Large intestine (tissue), 3 donors: Measurements from ENCODE around the gene COL18A1. TPM values are rescaled to one million over a fixed set of nuclear protein-coding genes. Genes with fewer than 3 reads are reported as not detected.
A peak's percentile ranks its signal among the peaks of the same experiment; 100 is the strongest.

Experiments
- DNase-seq, 2 donors: peaks; one replicate each; pipeline versions ENCODE4 v3.0.0 to v3.0.0-alpha.2; 2013
- H3K27ac ChIP-seq: one replicate; pipeline ENCODE4 v1.5.1; 2013; ENCODE audit warnings: low read length
- H3K27me3 ChIP-seq: 2 replicates; pipeline ENCODE4 v1.6.1; 2013; ENCODE audit warnings: low read length; ENCODE audit not compliant: control insufficient read depth, insufficient read depth
- H3K36me3 ChIP-seq: 2 replicates; pipeline ENCODE4 v1.6.1; 2013; ENCODE audit warnings: low read length; ENCODE audit not compliant: control insufficient read depth, insufficient read depth
- H3K4me1 ChIP-seq: one replicate; pipeline ENCODE4 v1.6.1; 2013; ENCODE audit warnings: low read length; ENCODE audit not compliant: control insufficient read depth, insufficient read depth
- H3K4me3 ChIP-seq: one replicate; pipeline ENCODE4 v1.5.1; 2013; ENCODE audit warnings: low read length
- H3K9me3 ChIP-seq: one replicate; pipeline ENCODE4 v1.6.1; 2013; ENCODE audit warnings: mild to moderate bottlenecking, low read depth, low read length, moderate library complexity; ENCODE audit not compliant: control insufficient read depth
- WGBS: methylation state at CpG from one replicate; pipeline ENCODE4 v1.1.5; 2013; ENCODE audit warnings: low lambda C conversion rate; ENCODE audit not compliant: insufficient coverage; 5-methylcytosine and 5-hydroxymethylcytosine counted together
- polyA plus RNA-seq: library from polyadenylated mRNA; unstranded; fragments of 120-200 nt; gene quantifications from one replicate; pipeline ENCODE4 v1.2.1, GENCODE V29; 2013

Gene COL18A1
- polyA plus RNA-seq, 1 donor = 44.4 TPM

DNA sequence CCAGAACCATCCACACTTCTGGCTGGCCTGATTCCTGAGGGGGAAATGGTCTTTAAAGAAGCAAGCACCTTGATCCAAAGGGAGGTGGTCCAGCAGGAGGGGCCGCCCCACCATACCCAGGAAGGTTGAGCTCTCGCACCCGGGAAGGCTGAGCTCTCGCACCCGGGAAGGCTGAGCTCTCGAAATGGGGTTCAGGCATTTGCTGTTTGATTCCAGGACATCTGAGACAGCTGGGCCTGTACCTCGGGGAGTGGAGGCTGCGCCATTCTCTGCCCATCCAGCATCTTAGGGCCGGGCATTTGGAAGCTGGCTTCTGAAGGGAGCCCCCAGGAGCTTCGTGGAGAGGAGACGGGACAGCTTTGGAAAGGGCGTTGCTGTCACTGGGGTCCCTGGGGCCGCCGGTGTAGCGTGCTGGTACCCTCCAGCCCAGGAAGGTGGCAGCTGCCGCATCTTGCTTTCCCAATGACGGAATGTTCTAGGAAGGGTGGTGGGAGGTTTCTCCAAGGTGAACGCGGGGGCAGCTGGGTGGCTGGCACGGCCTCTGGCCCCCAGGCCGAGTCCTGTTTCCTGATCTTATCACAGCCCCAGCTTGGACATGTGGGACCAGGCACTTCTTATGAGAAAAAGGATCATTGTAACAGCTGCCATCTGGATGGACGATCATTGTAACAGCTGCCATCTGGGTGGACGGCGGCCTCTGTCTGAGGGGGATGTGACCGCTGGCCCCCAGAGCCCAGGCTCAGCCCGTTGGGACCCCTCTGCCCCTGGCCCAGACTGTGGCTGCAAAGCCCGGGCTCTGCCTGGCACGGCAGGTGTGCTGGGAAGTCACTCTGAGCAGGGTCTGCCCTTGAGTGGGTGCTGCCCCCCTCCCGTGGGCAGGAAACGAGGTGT, 61.6 kb downstream of the COL18A1 start:
- H3K27me3 ChIP-seq = no peaks in the 10 kb centered on the region
- peaks cover 6% of the 10 kb centered on the region for H3K9me3 ChIP-seq
- no peaks in the 10 kb centered on the region for H3K36me3 ChIP-seq
- peaks cover 26% of the 10 kb centered on the region for H3K4me1 ChIP-seq
- no peak overlapping the region for H3K4me3 ChIP-seq
- DNase-seq = no peak
- WGBS = no CpG with 5 or more reads among the region's 30 CpGs
- H3K27ac ChIP-seq = no peak overlapping the region

- no peak overlapping the region for H3K4me3 ChIP-seq
- no peak for DNase-seq
- H3K27me3 ChIP-seq = no peaks in the 10 kb centered on the region
- H3K36me3 ChIP-seq = no peaks in the 10 kb centered on the region
- H3K9me3 ChIP-seq = peaks cover 6% of the 10 kb centered on the region
- WGBS = no CpG with 5 or more reads among the region's 25 CpGs
- H3K4me1 ChIP-seq = peaks cover 33% of the 10 kb centered on the region
- no peak overlapping the region for H3K27ac ChIP-seq
Observed at GRCh38 chr21:45467221-45467779, 62.3 kb downstream of the COL18A1 start.

GRCh38 chr21:45468051-45468970, 63.3 kb downstream of the COL18A1 start:
- no peak for DNase-seq
- no peaks in the 10 kb centered on the region for H3K36me3 ChIP-seq
- peaks cover 8% of the 10 kb centered on the region for H3K9me3 ChIP-seq
- H3K4me1 ChIP-seq = peaks cover 38% of the 10 kb centered on the region
- H3K27me3 ChIP-seq = no peaks in the 10 kb centered on the region
- H3K27ac ChIP-seq = no peak overlapping the region
- WGBS = no CpG with 5 or more reads among the region's 45 CpGs
- H3K4me3 ChIP-seq = no peak overlapping the region

DNA sequence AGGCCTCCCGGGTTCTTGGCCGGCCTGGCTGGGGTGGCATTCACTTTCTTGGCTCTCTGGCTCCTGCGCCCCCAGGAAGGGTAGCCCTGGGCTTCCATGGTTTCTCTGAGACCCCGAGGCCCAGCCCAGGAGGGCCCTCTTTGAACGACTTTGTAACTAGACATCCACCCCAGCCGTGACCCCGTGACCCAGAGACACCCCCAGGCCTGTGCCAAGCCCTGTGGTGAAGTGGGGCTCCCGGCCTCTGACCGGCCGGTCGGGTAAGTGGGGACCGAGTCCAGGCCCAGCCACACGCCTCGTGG, 64.0 kb downstream of the COL18A1 start:
- no CpG with 5 or more reads among the region's 14 CpGs for WGBS
- Histone ChIP-seq H3K9me3 (peaks cover 8% of the 10 kb centered on the region), H3K36me3 (no peaks in the 10 kb centered on the region), H3K4me1 (peaks cover 38% of the 10 kb centered on the region), H3K27ac (no peak overlapping the region), H3K27me3 (no peaks in the 10 kb centered on the region), H3K4me3 (no peak overlapping the region)
- DNase-seq = no peak

GRCh38 chr21:45469273-45470086, 64.5 kb downstream of the COL18A1 start:
- Histone ChIP-seq H3K4me3 (no peak overlapping the region), H3K27me3 (no peaks in the 10 kb centered on the region), H3K36me3 (no peaks in the 10 kb centered on the region), H3K27ac (peak overlapping the region; percentile 47), H3K9me3 (peaks cover 11% of the 10 kb centered on the region), H3K4me1 (peaks cover 38% of the 10 kb centered on the region)
- WGBS = no CpG with 5 or more reads among the region's 24 CpGs
- DNase-seq = peak in 1 of 2 donors; percentile 62

DNA sequence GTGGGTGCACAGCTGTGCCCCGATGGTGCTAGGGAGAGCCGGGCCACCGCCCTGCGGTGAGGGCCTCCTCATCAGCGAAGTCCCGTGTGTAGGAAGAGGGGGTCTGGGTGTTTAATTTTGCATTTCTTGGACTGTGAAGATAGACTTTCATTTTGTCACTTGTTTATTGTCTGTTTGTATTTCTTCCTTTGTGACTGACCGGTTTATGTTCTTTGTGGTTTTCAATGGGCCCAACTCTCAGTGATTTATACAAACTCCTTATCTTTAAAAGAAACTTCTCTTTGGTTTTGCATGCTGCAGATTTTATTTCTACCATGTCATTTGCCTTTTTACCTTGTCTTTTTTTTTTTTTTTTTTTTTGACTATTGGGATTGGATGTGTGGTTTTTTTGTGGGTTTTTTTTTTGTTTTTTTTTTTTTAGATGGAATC, 65.1 kb downstream of the COL18A1 start:
- 42% methylated on average over 1 of the region's 7 CpGs for WGBS
- peaks cover 38% of the 10 kb centered on the region for H3K4me1 ChIP-seq
- H3K27me3 ChIP-seq = no peaks in the 10 kb centered on the region
- DNase-seq = no peak
- H3K4me3 ChIP-seq = no peak overlapping the region
- H3K9me3 ChIP-seq = peaks cover 17% of the 10 kb centered on the region
- H3K27ac ChIP-seq = peak overlapping the region; percentile 47
- no peaks in the 10 kb centered on the region for H3K36me3 ChIP-seq

DNA sequence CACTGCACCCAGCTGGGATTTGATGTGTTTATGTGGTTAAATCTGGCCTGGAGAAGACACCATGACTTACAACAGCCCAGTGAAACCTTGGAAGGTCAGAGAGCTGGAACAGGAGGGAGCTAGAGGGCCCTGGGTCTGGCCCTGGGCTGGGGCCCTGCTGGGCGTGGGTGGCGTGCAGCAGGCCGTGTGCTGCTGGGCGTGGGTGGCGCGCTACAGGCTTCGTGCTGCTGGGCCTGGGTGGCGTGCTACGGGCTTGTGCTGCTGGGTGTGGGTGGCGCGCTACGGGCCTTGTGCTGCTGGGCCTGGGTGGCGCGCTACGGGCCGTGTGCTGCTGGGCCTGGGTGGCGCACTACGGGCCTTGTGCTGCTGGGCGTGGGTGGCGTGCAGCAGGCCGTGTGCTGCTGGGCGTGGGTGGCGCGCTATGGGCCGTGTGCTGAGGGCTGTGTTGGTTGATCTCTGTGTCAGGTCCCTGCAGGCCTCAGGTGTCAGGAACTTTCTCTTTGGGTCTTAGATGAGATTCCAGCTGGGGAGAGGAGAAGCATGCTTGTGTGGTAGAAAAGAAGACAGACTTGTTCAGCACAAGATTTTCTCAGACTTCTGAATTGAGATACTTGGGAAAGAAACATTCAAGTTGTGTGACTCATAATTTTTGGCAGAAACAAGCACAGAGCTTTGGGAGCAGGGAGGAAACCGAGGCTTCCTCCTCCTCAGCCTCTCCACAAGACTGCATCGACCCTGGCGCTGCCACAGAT, 66.0 kb downstream of the COL18A1 start:
- H3K27me3 ChIP-seq = no peaks in the 10 kb centered on the region
- no peak for DNase-seq
- peak overlapping the region; percentile 91 for H3K27ac ChIP-seq
- peaks cover 21% of the 10 kb centered on the region for H3K9me3 ChIP-seq
- no peak overlapping the region for H3K4me3 ChIP-seq
- H3K36me3 ChIP-seq = no peaks in the 10 kb centered on the region
- peaks cover 38% of the 10 kb centered on the region for H3K4me1 ChIP-seq
- no CpG with 5 or more reads among the region's 28 CpGs for WGBS

GRCh38 chr21:45471525-45472221, 66.7 kb downstream of the COL18A1 start:
- H3K4me1 ChIP-seq = peaks cover 38% of the 10 kb centered on the region
- peaks cover 21% of the 10 kb centered on the region for H3K9me3 ChIP-seq
- H3K36me3 ChIP-seq = no peaks in the 10 kb centered on the region
- no peak overlapping the region for H3K4me3 ChIP-seq
- H3K27me3 ChIP-seq = no peaks in the 10 kb centered on the region
- 0% methylated on average over 1 of the region's 30 CpGs for WGBS
- H3K27ac ChIP-seq = peak overlapping the region; percentile 91
- DNase-seq = peak; percentile 86 to 93
